NCI-H748 (cell line): ENCODE results near the gene JPT2.

Experiments
- DNase-seq: peaks from one replicate; lab custom pipeline; 2025; ENCODE audit not compliant: unreplicated experiment; lab: John Stamatoyannopoulos, UW

The JPT2 gene

DNA sequence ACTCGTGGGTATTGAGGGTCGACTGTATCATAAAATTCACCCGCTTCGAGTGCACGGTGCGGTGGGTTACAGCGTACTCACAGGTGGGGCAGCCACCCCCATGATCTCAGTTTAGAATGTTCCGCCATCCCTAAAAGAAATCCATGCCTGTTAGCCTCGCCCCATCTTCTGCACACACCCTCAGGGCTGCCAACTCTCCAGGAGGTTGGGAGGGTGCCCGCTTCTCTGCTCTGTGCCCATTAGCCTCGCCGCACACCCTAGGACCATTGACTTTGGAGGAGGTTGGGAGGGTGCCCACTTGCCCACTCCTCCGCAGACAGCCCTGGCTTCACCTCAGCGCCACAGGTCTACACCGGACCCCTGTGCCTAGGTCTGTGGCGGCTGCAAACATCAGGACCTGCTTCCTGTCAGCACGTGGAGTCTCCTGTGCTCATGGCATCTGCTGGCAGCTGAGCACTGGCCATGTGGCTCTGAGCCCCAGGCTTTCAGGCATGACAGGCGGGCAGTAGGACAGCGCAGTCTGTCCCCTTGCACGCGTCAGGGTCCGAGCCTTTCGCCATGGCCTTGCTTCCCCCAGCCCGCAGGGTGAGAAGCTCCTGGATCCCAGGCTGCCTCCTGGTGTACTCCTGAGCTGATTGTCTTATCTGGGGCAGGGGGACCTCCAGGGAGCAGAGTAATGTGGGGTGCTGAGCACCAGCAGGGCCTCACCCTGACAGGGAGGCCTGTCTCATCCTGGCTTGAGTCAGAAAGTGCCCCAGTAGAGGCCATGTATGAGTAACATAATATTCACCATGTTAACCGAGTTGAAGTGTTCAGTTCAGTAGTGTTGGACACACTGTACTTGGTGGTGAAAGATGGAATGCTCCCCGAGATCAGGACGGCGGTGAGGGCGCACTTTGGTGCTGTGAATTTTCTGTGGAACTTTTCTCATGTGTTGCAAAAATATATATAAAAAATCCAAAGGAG, 71.4 kb downstream of the JPT2 start:
- no peak for DNase-seq
